GM21717 (cell line): ENCODE results near the gene TNFRSF21.
"Not testable (repeated sequence)": the region's sequence is repeated elsewhere in the genome, so short reads cannot be mapped to it uniquely, and the experiment has no call there.

ENCODE experiments used
- ATAC-seq: cut with Tn5 transposase; IDR thresholded peaks from one replicate; pipeline ENCODE4 v1.9.1; 2021; ENCODE audit warnings: mild to moderate bottlenecking, moderate library complexity; ENCODE audit not compliant: unreplicated experiment

The TNFRSF21 gene

DNA sequence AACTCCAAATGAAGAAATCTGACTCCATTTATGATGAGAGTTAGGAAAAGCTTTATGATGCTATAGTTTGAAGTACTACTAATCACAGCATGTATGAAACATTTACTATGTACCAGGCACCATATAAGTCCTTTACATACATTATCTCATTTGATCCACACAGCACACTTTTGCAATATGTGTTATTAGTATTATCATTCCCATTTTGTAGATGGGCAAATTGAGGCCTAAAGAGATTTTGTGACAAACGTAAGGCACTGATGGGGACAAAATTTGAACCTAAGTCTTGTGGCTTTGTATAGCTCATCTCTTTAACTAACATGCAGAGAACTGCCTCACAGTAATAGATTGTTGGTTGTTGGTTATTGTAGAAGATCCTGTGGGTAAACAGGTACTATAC lies 14.2 kb upstream of the TNFRSF21 start:
- no peak for ATAC-seq

DNA sequence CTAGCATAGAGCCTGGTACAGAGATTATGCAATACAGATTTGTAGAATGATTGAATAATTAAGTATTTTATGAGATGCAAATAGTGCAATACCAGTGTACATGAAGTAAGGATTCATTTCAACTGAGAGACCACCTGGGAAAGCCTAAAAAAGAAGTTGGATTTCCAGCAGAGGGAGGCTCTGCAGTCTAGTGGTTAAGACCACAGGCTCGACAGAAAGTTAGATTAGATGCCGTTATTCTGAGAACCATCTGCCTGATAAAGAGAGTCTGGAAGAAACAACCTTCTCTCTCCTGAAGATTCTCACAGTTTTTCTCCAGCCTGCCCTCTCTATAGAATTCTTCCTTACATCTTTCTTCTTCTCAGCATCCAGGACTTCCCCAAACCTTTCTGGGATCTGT lies 13.6 kb upstream of the TNFRSF21 start:
- no peak for ATAC-seq

- no peak for ATAC-seq
Observed at GRCh38 chr6:47321577-47321976, 11.9 kb upstream of the TNFRSF21 start.

- ATAC-seq: no peak
Observed at GRCh38 chr6:47319867-47320266, 10.2 kb upstream of the TNFRSF21 start.

DNA sequence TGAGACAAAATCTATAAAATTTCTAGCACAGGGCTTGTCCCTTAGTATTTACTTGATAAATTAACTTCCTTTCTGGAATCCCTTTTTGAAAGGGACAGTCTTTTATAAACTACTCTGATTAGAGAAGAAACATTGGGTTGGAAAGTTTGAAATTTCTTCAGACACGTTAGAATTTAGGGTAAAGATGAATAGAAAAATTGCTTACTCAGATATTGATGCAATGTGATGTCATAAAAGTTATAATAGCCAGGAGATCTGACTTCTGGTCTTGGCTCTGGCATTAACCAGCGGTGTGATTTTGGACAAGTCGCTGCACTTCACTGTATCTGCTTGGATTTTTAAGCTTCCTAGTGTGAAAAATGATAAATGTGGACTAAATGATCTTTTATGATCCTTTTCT lies 9.7 kb upstream of the TNFRSF21 start:
- ATAC-seq: no peak

GRCh38 chr6:47318236-47318989 lies 8.7 kb upstream of the TNFRSF21 start:
- no peak for ATAC-seq

- not testable (repeated sequence) for ATAC-seq
Observed at GRCh38 chr6:47315181-47315580, 5.5 kb upstream of the TNFRSF21 start.

DNA sequence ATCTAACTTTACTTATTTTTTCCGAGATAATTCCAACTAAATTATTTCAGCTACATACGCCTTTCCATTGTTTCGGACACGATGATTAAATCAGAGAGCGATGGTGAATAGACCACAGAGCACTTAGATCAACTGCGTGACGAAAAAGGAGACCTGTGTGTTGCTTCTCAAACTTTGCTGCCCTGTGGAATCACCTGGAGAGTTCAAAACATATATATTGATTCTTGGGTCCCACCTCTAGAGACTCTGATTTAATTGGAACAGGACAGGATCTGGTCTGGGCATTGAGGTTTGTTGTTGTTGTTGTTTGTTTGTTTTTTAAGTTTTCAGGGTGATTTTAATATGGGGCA lies 401 bp upstream of the TNFRSF21 start:
- peak; percentile 15 for ATAC-seq

GRCh38 chr6:47308552-47309290 lies 984 bp downstream of the TNFRSF21 start:
- ATAC-seq: peak; percentile 9

- no peak for ATAC-seq
Observed at GRCh38 chr6:47308198-47308517, 1.5 kb downstream of the TNFRSF21 start.

DNA sequence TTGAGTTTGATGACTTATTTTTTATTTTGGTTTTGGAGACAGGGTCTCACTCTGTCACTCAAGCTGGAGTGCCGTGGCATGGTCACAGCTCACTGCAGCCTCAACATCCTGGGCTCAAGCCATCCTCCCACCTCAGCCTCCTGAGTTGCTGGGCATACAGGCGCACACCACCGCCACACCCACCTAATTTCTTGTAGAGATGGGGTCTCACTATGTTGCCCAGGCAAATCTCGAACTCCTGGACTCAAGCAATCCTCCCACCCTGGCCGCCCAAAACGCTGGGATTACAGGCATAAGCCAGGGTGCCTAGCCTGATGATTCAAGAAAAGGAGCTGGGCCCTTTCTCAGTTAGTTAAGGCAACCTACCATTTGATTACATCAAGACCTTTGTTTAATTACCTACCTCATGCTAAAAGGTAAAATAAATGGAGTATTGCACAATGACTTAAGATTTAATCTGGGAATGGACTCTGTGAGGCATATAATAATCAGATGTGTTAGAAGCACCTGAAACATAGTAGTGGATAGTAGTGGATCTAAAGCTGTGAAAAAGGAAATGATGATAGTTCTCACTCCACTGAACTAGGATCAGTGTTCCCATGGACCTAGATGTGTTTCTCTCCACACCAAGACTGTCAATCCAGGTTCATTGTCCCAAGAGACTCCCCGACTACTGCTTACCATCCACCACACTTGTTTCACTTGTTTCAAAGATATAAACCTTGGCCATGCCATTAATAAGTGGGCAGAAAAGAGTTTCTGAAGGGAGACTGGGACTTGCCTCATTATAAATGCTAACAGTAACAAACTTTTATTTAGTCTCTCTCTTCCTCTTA lies 2.1 kb downstream of the TNFRSF21 start:
- ATAC-seq: no peak

DNA sequence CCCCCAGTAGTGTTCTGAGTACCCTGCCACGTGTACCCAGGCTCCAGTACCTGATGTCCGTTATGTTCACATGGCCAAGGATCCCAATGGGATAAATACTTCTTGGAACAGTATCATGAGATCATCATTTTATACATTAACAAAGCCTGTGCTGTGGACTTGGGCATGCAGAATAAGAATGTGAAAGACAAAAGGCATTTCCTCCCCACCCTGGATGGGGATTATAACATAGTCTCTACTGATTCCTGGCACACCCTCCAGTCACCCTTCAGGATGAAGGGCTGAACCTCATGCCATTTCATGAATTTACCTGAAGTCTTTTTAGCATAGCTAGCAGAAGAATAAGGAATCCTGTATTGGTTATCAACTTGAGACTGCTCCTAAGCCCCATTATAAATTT lies 2.8 kb downstream of the TNFRSF21 start:
- no peak for ATAC-seq

- ATAC-seq: no peak
Observed at GRCh38 chr6:47303861-47304260, 5.8 kb downstream of the TNFRSF21 start.

- no peak for ATAC-seq
Observed at GRCh38 chr6:47303342-47303741, 6.4 kb downstream of the TNFRSF21 start.

DNA sequence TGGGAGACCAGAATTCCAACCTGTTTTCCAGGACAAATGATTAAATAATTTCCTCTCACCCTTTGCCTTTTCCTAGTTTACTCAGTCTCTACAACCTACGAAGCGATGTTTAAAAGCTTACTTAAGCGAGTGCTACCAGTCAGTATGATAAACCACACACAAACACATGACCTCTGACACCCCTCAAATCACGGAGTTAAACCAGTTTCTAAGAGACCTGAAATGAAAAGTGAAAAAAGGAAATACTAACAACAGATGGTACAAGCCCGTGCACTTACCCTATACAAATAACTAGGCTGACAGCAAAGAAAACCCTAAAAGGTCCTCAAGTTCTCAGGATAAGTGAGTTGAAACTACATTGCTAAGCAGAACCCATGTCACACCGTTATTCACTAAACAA lies 7.7 kb downstream of the TNFRSF21 start:
- no peak for ATAC-seq

GRCh38 chr6:47301441-47301840 lies 8.3 kb downstream of the TNFRSF21 start:
- no peak for ATAC-seq

GRCh38 chr6:47300417-47300816 lies 9.3 kb downstream of the TNFRSF21 start:
- no peak for ATAC-seq

GRCh38 chr6:47299965-47300364 lies 9.7 kb downstream of the TNFRSF21 start:
- ATAC-seq: no peak

GRCh38 chr6:47298475-47298874 lies 11.2 kb downstream of the TNFRSF21 start:
- no peak for ATAC-seq

DNA sequence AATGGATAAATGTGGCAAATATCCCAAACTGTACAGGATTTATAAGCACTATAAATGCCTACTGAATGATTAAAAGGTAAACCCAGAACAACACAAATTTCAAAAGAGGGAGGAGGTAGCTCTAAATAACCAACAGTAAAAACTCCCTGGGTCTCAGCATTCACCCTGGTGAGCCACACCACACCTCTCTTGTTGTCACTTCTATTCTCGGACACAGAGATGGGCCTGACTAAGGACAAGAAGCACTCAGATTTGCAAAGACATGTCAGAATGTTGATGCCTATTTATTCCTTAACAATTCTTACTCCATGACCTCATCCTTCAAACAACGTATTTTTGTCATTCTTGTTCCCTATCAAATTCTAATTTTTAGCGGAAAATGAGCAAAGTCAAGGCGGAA lies 14.7 kb downstream of the TNFRSF21 start:
- no peak for ATAC-seq

DNA sequence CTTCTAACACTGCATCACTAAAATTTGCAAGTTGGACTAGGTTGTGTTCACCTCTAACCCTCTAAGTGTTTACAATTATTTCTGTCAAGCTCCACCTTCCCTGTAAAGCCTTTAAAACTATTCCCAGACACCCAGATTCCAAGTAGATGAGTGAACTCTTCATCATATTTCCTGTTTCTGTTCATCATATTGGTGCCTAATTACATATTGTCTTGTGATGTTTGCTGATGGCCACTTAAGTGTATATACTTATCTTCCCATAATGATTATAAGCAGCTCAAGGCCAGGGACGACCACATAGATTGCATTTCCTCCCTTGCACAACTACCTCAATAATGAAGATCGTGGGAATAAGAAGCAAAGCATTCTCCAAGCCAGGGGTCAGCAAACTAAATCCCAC lies 16.8 kb downstream of the TNFRSF21 start:
- no peak for ATAC-seq

- no peak for ATAC-seq
Observed at GRCh38 chr6:47292027-47292426, 17.7 kb downstream of the TNFRSF21 start.
